HG03159 (cell line): ENCODE data around the gene CSH2.
"Not testable (repeated sequence)": the region's sequence is repeated elsewhere in the genome, so short reads cannot be mapped to it uniquely, and the experiment has no call there.

Experiments used
- ATAC-seq: cut with Tn5 transposase; IDR thresholded peaks from one replicate; pipeline ENCODE4 v1.9.1; 2021; ENCODE audit warnings: mild to moderate bottlenecking, moderate library complexity; ENCODE audit not compliant: unreplicated experiment

The CSH2 gene

GRCh38 chr17:63873577-63873976 is at the start of gene CSH2:
CSH2 (minus strand) TSS chr17:63873677; CDS start chr17:63873614, 63 bp downstream.
- not testable (repeated sequence) for ATAC-seq

GRCh38 chr17:63922402-63922801 is 48.9 kb upstream of the CSH2 start:
- ATAC-seq = peak; percentile 60

- ATAC-seq = not testable (repeated sequence)
Measured at GRCh38 chr17:63920779-63921178, 47.3 kb upstream of the CSH2 start.

GRCh38 chr17:63920050-63920449 is 46.6 kb upstream of the CSH2 start:
- ATAC-seq = not testable (repeated sequence)

- no peak for ATAC-seq
Measured at GRCh38 chr17:63919311-63919723, 45.8 kb upstream of the CSH2 start.

GRCh38 chr17:63918789-63919305 is 45.4 kb upstream of the CSH2 start, which contains the start of gene GH1:
GH1 (minus strand) TSS chr17:63918839; CDS start chr17:63918776, 63 bp downstream.
- ATAC-seq = not testable (repeated sequence)

GRCh38 chr17:63918305-63918704 is 44.8 kb upstream of the CSH2 start:
- ATAC-seq = no peak

- no peak for ATAC-seq
Measured at GRCh38 chr17:63917646-63918045, 44.2 kb upstream of the CSH2 start.

- ATAC-seq = not testable (repeated sequence)
Measured at GRCh38 chr17:63917206-63917605, 43.7 kb upstream of the CSH2 start.

GRCh38 chr17:63916566-63917185 is 43.2 kb upstream of the CSH2 start:
- no peak for ATAC-seq

GRCh38 chr17:63915753-63916152 is 42.3 kb upstream of the CSH2 start:
- peak; percentile 62 for ATAC-seq

GRCh38 chr17:63914471-63914870 is 41.0 kb upstream of the CSH2 start:
- ATAC-seq = no peak

GRCh38 chr17:63911657-63912100 is 38.2 kb upstream of the CSH2 start:
- ATAC-seq = no peak

GRCh38 chr17:63911041-63911635 is 37.7 kb upstream of the CSH2 start, which contains the start of gene CSHL1:
CSHL1 (minus strand) TSS chr17:63911258; CDS start chr17:63911196, 62 bp downstream.
- no peak for ATAC-seq

GRCh38 chr17:63910096-63910495 is 36.6 kb upstream of the CSH2 start:
- no peak for ATAC-seq

- not testable (repeated sequence) for ATAC-seq
Measured at GRCh38 chr17:63909586-63909985, 36.1 kb upstream of the CSH2 start.

GRCh38 chr17:63907161-63907778 is 33.8 kb upstream of the CSH2 start:
- not testable (repeated sequence) for ATAC-seq

- ATAC-seq = not testable (repeated sequence)
Measured at GRCh38 chr17:63904796-63905195, 31.3 kb upstream of the CSH2 start.

GRCh38 chr17:63903787-63904201 is 30.3 kb upstream of the CSH2 start:
- not testable (repeated sequence) for ATAC-seq

GRCh38 chr17:63901971-63902370 is 28.5 kb upstream of the CSH2 start:
- not testable (repeated sequence) for ATAC-seq
